Upper lobe of left lung (tissue), 6 donors: ENCODE data around the gene FILIP1L. TPM values are rescaled to one million over a fixed set of nuclear protein-coding genes. Genes with fewer than 3 reads are reported as not detected.

ENCODE experiments used
- ATAC-seq, 2 donors: fragments of 200-7000 bp; cut with Tn5 transposase; one replicate each; pipeline ENCODE4 v1.9.1; 2022; ENCODE audit warnings: mild to moderate bottlenecking in 2 of 2, moderate library complexity in 2 of 2; ENCODE audit not compliant: low FRiP score in 2 of 2
- DNase-seq, 2 donors: peaks; one replicate each; pipeline ENCODE4 v3.0.0-alpha.2; 2019 to 2020
- H3K27ac ChIP-seq, 4 donors: fragments of 200-600 bp; sonication (generic); one replicate each; pipeline ENCODE4 v1.5.1; 2016 to 2019
- H3K27me3 ChIP-seq, 4 donors: fragments of 200-600 bp; sonication (generic); one replicate each; pipeline ENCODE4 v1.5.1; 2017 to 2019
- H3K36me3 ChIP-seq, 4 donors: fragments of 200-600 bp; sonication (generic); one replicate each; pipeline ENCODE4 v1.5.1; 2016 to 2019
- H3K4me1 ChIP-seq, 4 donors: fragments of 200-600 bp; sonication (generic); one replicate each; pipeline ENCODE4 v1.5.1; 2018 to 2019
- H3K4me3 ChIP-seq, 4 donors: fragments of 200-600 bp; sonication (generic); one replicate each; pipeline ENCODE4 v1.5.1; 2017 to 2019; ENCODE audit warnings: mild to moderate bottlenecking in 2 of 4, moderate library complexity in 1 of 4
- H3K9me3 ChIP-seq, 4 donors: fragments of 200-600 bp; sonication (generic); one replicate each; pipeline ENCODE4 v1.5.1; 2018 to 2019
- EP300 ChIP-seq, 4 donors: sonication (generic); formaldehyde crosslinking; IDR thresholded peaks; one replicate each; pipeline ENCODE4 v1.5.1; 2017; ENCODE audit warnings: antibody characterized with exemption in 4 of 4, control low read depth in 2 of 4
- POLR2A ChIP-seq, 4 donors: fragments of 450-650 bp; IDR thresholded peaks; one replicate each; pipeline ENCODE4 v1.5.1; 2016 to 2017; ENCODE audit warnings: antibody characterized with exemption in 4 of 4, mild to moderate bottlenecking in 2 of 4
- POLR2AphosphoS5 ChIP-seq, 2 donors: sonication (generic); formaldehyde crosslinking; IDR thresholded peaks; one replicate each; pipeline ENCODE4 v1.5.1; 2017; ENCODE audit warnings: antibody characterized with exemption in 2 of 2
- WGBS, 2 donors: methylation state at CpG; one replicate each; pipeline ENCODE4 v1.1.5; 2017 to 2018; 5-methylcytosine and 5-hydroxymethylcytosine counted together
- total RNA-seq, 6 donors: library from RNA; depleted of rRNA in 4 of 6; stranded (reverse); fragments of >200 nt in 4 of 6; gene quantifications; one replicate each; pipeline versions ENCODE4 v1.1.0 to v1.2.1, GENCODE V29; 2016 to 2021
- TF ChIP-seq, protein P1 (sequence below), 6 experiments: fragments of 450-650 bp in 4 of 6; fragments of 200-600 bp in 2 of 6; sonication (generic) in 2 of 6; IDR thresholded peaks; one replicate each; pipeline ENCODE4 v1.5.1; 2016 to 2019; ENCODE audit warnings: antibody characterized with exemption in 6 of 6
- donor health status: DM: no; HTN: no; CAD: no; lungs with moderate emphysema.
- donor health status: DM: no; HTN: yes; CAD: no; lungs with severe emphysema.

The FILIP1L gene
- total RNA-seq, 6 donors from 2014 or later, result 19.4 to 38.2 (median 25.9) TPM

DNA sequence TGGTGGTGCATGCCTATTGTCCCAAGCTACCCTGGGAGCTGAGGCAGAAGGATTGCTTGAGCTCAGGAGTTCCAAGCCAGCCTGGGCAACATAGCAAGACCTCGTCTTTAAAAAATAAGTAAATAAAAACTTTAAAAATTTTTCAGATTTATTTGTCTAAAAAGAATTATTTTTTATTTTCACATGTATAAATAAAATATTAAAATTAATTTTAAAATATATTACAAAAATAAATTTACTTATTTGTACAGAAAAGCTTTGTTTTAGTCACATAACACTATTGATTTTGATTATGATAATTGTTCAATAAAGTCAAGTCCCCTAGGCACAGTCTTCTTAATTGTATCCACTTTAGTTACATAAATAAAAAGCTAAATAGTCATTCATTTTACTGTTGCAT, 85.2 kb downstream of the FILIP1L start:
- 99 to 100% methylated on average over 1 of the region's 1 CpG for WGBS, 2 donors
- Histone ChIP-seq H3K4me1 (no peaks in the 10 kb centered on the region), H3K4me3 (no peak overlapping the region), H3K27me3 (no peaks in the 10 kb centered on the region), H3K9me3 (no peaks in the 10 kb centered on the region), H3K27ac (no peak overlapping the region), H3K36me3 (no peaks in the 10 kb centered on the region)
- no peak for TF ChIP-seq POLR2A (IDR thresholded peaks at IDR 0.05)
- no peak for TF ChIP-seq POLR2AphosphoS5 (IDR thresholded peaks at IDR 0.05)
- TF ChIP-seq, protein P1, sequence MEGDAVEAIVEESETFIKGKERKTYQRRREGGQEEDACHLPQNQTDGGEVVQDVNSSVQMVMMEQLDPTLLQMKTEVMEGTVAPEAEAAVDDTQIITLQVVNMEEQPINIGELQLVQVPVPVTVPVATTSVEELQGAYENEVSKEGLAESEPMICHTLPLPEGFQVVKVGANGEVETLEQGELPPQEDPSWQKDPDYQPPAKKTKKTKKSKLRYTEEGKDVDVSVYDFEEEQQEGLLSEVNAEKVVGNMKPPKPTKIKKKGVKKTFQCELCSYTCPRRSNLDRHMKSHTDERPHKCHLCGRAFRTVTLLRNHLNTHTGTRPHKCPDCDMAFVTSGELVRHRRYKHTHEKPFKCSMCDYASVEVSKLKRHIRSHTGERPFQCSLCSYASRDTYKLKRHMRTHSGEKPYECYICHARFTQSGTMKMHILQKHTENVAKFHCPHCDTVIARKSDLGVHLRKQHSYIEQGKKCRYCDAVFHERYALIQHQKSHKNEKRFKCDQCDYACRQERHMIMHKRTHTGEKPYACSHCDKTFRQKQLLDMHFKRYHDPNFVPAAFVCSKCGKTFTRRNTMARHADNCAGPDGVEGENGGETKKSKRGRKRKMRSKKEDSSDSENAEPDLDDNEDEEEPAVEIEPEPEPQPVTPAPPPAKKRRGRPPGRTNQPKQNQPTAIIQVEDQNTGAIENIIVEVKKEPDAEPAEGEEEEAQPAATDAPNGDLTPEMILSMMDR (IDR thresholded peaks at IDR 0.05), result no peak
- no peak for TF ChIP-seq EP300 (IDR thresholded peaks at IDR 0.05)
- no peak for ATAC-seq
- DNase-seq, result no peak

DNA sequence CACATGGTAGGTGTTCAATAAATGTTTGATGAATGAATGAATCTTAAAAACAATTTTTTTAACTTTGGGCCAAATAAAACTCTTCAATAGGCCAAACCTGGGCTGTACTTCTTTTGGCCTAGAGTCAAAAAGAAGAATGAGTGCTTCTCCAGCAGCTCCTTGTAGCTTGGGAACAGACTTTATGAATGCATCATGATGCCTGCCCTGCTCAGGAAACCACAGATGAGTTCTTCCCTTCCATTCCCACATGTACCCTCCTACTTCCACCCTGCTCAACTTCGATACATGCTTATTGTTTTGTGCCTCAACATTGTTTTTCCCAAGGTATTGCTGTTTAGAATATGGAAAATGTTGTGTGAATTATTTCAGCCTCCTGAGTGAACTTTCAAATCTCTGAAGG, 87.0 kb downstream of the FILIP1L start:
- ATAC-seq (no peak), DNase-seq (no peak)
- H3K4me1 ChIP-seq, result no peaks in the 10 kb centered on the region
- WGBS, 2 donors, result 40 to 62% methylated on average over 1 of the region's 1 CpG
- H3K4me3 ChIP-seq, result no peak overlapping the region
- no peak overlapping the region for H3K27ac ChIP-seq
- no peaks in the 10 kb centered on the region for H3K9me3 ChIP-seq
- no peaks in the 10 kb centered on the region for H3K36me3 ChIP-seq
- no peak for TF ChIP-seq EP300 (IDR thresholded peaks at IDR 0.05)
- TF ChIP-seq POLR2A (IDR thresholded peaks at IDR 0.05), result no peak
- TF ChIP-seq, protein P1 (IDR thresholded peaks at IDR 0.05), result no peak
- no peak for TF ChIP-seq POLR2AphosphoS5 (IDR thresholded peaks at IDR 0.05)
- no peaks in the 10 kb centered on the region for H3K27me3 ChIP-seq

DNA sequence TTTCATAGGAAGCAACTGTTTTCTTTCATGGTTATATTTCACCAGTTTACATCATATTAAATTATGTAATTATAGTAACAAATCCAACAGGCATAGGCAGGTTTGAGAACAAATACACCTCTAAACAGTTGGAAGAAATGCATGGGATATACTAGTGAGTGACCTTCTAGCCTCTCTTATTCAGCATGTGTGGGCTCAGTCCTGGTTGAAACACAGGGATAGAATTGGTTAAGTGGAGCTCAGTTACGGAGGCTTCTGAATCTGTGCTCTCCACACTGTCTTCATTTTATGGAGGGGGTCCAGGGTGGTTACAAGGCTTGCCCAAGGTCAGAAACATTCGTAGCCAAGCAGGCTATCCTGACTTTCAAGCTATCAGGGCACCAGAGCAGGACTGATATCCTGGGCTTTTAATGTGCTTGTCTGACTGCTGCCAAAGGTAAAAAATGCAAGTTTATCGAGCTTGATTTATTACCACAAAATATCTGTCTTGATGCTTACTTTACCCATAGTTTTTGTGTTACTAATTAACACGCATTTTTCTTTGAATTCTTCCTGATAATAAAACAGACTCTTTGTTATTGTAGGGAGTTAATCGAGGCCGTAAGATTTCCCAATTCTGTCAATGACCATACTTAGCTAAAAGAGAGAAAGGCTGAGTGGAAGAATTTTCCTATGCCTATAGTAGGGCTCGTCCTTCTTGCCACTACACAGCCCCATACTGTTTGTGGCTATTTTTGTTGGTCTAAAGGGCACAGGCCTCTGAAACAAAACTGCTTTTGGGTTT, 89.6 kb downstream of the FILIP1L start:
- Histone ChIP-seq H3K27me3 (no peaks in the 10 kb centered on the region), H3K9me3 (no peaks in the 10 kb centered on the region), H3K4me1 (no peaks in the 10 kb centered on the region), H3K36me3 (no peaks in the 10 kb centered on the region), H3K27ac (no peak overlapping the region), H3K4me3 (no peak overlapping the region)
- ATAC-seq (no peak), DNase-seq (no peak)
- 75 to 81% methylated on average over 7 of the region's 7 CpGs for WGBS, 2 donors
- TF ChIP-seq POLR2A (IDR thresholded peaks at IDR 0.05), result no peak
- TF ChIP-seq, protein P1 (IDR thresholded peaks at IDR 0.05), result no peak
- no peak for TF ChIP-seq EP300 (IDR thresholded peaks at IDR 0.05)
- TF ChIP-seq POLR2AphosphoS5 (IDR thresholded peaks at IDR 0.05), result no peak

DNA sequence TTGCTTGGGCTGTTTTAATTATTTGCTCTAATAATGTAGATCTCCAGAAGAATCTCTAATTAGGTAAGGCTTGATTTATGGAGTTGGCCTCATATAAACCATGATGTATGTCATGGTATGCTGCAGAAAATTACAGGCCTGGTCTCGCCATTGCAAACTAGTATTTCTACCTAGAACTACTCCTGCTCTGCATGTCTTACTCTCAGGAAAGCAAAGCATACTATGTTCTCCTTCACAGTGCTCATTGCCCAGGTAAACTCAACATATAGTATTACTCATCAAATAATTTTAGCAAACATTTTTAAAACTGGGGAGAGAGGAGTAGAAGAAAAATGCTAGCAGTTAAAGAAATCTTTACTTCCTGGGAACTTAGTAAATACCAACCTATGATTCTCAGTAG, 90.7 kb downstream of the FILIP1L start:
- no peak for TF ChIP-seq EP300 (IDR thresholded peaks at IDR 0.05)
- no peak for TF ChIP-seq POLR2AphosphoS5 (IDR thresholded peaks at IDR 0.05)
- TF ChIP-seq POLR2A (IDR thresholded peaks at IDR 0.05), result no peak
- TF ChIP-seq, protein P1 (IDR thresholded peaks at IDR 0.05), result no peak
- Histone ChIP-seq H3K4me3 (no peak overlapping the region), H3K9me3 (no peaks in the 10 kb centered on the region), H3K27me3 (no peaks in the 10 kb centered on the region), H3K27ac (no peak overlapping the region), H3K36me3 (no peaks in the 10 kb centered on the region), H3K4me1 (no peaks in the 10 kb centered on the region)
- DNase-seq, result no peak
- WGBS, 2 donors, result 100% methylated on average over 1 of the region's 1 CpG
- ATAC-seq, result no peak

DNA sequence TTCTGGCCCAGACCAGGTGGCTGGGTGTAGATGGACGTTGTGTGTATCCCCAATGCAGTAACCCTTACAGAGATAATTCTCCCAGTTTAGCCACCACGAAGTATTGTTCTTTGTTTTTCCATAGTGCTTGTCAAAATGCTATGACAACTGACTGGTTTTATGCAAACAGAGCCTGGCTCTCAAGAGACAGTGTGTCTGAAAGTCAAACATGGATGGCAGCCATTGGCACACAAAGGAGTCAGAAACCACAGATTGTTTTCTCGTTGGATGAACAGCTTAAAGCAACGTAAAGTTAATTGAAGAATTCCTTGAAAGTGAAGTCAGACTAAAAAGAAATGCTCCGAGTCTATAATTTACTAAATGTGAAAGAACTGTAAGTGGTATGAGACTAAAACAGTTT, 91.2 kb downstream of the FILIP1L start:
- Histone ChIP-seq H3K4me3 (no peak overlapping the region), H3K4me1 (no peaks in the 10 kb centered on the region), H3K27ac (no peak overlapping the region), H3K27me3 (no peaks in the 10 kb centered on the region), H3K9me3 (no peaks in the 10 kb centered on the region), H3K36me3 (no peaks in the 10 kb centered on the region)
- DNase-seq, result no peak
- 67 to 84% methylated on average over 5 of the region's 5 CpGs for WGBS, 2 donors
- TF ChIP-seq, protein P1 (IDR thresholded peaks at IDR 0.05), result no peak
- TF ChIP-seq POLR2A (IDR thresholded peaks at IDR 0.05) (no peak), EP300 (IDR thresholded peaks at IDR 0.05) (no peak), POLR2AphosphoS5 (IDR thresholded peaks at IDR 0.05) (no peak)
- ATAC-seq, result no peak
